HG03095 (cell line): ENCODE data around the gene CFAP46.

Experiments
- ATAC-seq: cut with Tn5 transposase; IDR thresholded peaks from one replicate; pipeline ENCODE4 v1.9.1; 2021; ENCODE audit warnings: moderate library complexity; ENCODE audit not compliant: unreplicated experiment

Gene CFAP46

GRCh38 chr10:132882069-132882951 is 60.1 kb downstream of the CFAP46 start:
- ATAC-seq = no peak

- no peak for ATAC-seq
These were observed 61.0 kb downstream of the CFAP46 start for GRCh38 chr10:132881186-132881920.

- no peak for ATAC-seq
These were observed 62.0 kb downstream of the CFAP46 start for GRCh38 chr10:132880128-132880981.

GRCh38 chr10:132879408-132880127 is 62.8 kb downstream of the CFAP46 start:
- no peak for ATAC-seq

GRCh38 chr10:132878730-132879407 is 63.5 kb downstream of the CFAP46 start:
- ATAC-seq = no peak

- no peak for ATAC-seq
These were observed 64.2 kb downstream of the CFAP46 start for GRCh38 chr10:132878091-132878729.

GRCh38 chr10:132877473-132877872 is 64.9 kb downstream of the CFAP46 start:
- ATAC-seq = no peak

- ATAC-seq = no peak
These were observed 65.4 kb downstream of the CFAP46 start for GRCh38 chr10:132876993-132877431.

GRCh38 chr10:132876131-132876860 is 66.1 kb downstream of the CFAP46 start:
- ATAC-seq = no peak

- ATAC-seq = no peak
These were observed 66.9 kb downstream of the CFAP46 start for GRCh38 chr10:132875435-132875834.

GRCh38 chr10:132873395-132873794 is 69.0 kb downstream of the CFAP46 start:
- ATAC-seq = no peak

GRCh38 chr10:132872658-132873057 is 69.7 kb downstream of the CFAP46 start:
- ATAC-seq = no peak

- no peak for ATAC-seq
These were observed 71.9 kb downstream of the CFAP46 start for GRCh38 chr10:132870426-132870825.

GRCh38 chr10:132869621-132870020 is 72.7 kb downstream of the CFAP46 start:
- ATAC-seq = no peak

GRCh38 chr10:132868995-132869394 is 73.4 kb downstream of the CFAP46 start:
- ATAC-seq = no peak

- no peak for ATAC-seq
These were observed 74.3 kb downstream of the CFAP46 start for GRCh38 chr10:132867801-132868644.

GRCh38 chr10:132866601-132867381 is 75.6 kb downstream of the CFAP46 start:
- no peak for ATAC-seq
